ENCODE results near the gene CCN5.

- TF ChIP-seq EZH2phosphoT487 (IDR thresholded peaks at IDR 0.05; ENCODE audit: borderline replicate concordance, low read depth, low read length) (no peak), CTCF (conservative IDR thresholded peaks at IDR 0.05; ENCODE audit: low read length) (no peak)
Observed at GRCh38 chr20:44737116-44737515, 21.9 kb downstream of the CCN5 start.
